ENCODE data around the gene TRIM2.
A peak's percentile ranks its signal among the peaks of the same experiment; 100 is the strongest.

TRIM2 gene

GRCh38 chr4:153252122-153252521 is 47.9 kb downstream of the TRIM2 start:
- no peak overlapping the region for H3K4me3 ChIP-seq (replicated peaks in 1 of 2; ENCODE audit: low read depth in 2 of 2, low read length in 2 of 2)
- DNase-seq (ENCODE audit: low read depth in 2 of 2) = no peak
- TF ChIP-seq, protein P1, sequence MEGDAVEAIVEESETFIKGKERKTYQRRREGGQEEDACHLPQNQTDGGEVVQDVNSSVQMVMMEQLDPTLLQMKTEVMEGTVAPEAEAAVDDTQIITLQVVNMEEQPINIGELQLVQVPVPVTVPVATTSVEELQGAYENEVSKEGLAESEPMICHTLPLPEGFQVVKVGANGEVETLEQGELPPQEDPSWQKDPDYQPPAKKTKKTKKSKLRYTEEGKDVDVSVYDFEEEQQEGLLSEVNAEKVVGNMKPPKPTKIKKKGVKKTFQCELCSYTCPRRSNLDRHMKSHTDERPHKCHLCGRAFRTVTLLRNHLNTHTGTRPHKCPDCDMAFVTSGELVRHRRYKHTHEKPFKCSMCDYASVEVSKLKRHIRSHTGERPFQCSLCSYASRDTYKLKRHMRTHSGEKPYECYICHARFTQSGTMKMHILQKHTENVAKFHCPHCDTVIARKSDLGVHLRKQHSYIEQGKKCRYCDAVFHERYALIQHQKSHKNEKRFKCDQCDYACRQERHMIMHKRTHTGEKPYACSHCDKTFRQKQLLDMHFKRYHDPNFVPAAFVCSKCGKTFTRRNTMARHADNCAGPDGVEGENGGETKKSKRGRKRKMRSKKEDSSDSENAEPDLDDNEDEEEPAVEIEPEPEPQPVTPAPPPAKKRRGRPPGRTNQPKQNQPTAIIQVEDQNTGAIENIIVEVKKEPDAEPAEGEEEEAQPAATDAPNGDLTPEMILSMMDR (IDR thresholded peaks at IDR 0.05; ENCODE audit: low read depth, low read length) = no peak

DNA sequence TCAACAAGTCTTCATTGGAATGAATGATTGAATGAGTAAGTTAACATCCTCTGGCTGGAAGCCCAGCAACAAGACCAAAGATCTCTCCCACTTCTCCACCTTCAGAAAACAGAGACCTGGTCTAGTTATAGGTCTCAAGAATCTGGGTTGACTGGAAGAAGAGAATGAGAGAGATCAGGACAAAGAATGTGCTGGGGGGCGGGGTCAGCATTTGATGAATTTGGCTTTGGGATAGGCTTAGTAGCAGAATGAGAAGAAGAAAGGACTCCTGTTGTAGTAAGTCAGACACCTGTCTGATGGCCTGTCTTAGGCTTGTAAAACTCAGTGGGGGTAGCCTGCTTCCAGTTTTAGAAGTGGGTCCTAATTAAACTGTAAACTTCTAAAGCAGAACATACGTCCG is 51.0 kb downstream of the TRIM2 start:
- TF ChIP-seq, protein P1 (IDR thresholded peaks at IDR 0.05; ENCODE audit: low read depth, low read length) = no peak
- DNase-seq (ENCODE audit: low read depth in 2 of 2) = no peak
- no peak overlapping the region for H3K4me3 ChIP-seq (replicated peaks in 1 of 2; ENCODE audit: low read depth in 2 of 2, low read length in 2 of 2)

- peak; percentile 55 to 59 for DNase-seq (ENCODE audit: low read depth in 2 of 2)
- no peak overlapping the region for H3K4me3 ChIP-seq (replicated peaks in 1 of 2; ENCODE audit: low read depth in 2 of 2, low read length in 2 of 2)
- TF ChIP-seq, protein P1 (IDR thresholded peaks at IDR 0.05; ENCODE audit: low read depth, low read length) = no peak
Measured at GRCh38 chr4:153257151-153257620, 52.9 kb downstream of the TRIM2 start.

- H3K4me3 ChIP-seq (replicated peaks in 1 of 2; ENCODE audit: low read depth in 2 of 2, low read length in 2 of 2) = no peak overlapping the region
- TF ChIP-seq, protein P1 (IDR thresholded peaks at IDR 0.05; ENCODE audit: low read depth, low read length) = no peak
- no peak for DNase-seq (ENCODE audit: low read depth in 2 of 2)
Measured at GRCh38 chr4:153257991-153258390, 53.7 kb downstream of the TRIM2 start.

GRCh38 chr4:153258750-153259149 is 54.5 kb downstream of the TRIM2 start:
- H3K4me3 ChIP-seq (replicated peaks in 1 of 2; ENCODE audit: low read depth in 2 of 2, low read length in 2 of 2) = no peak overlapping the region
- no peak for DNase-seq (ENCODE audit: low read depth in 2 of 2)
- TF ChIP-seq, protein P1 (IDR thresholded peaks at IDR 0.05; ENCODE audit: low read depth, low read length) = no peak

DNA sequence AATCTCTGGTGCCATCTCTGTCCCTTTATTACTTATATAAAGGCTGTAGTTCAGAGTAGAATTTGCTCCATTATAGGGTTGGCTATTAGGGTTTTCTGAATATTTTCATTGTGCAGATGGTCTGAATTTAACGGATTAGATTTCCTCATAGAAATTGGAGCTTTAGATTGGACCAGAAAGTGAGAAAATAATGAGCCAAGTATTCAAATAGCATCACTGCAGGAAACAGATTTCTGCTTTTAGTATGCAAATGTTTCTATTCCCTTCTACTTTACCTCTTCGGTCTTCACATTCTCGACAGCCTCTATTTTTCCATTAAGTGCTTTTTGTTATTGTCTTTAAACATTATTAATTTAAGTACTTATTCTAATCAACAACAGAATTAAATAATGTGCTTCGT is 55.4 kb downstream of the TRIM2 start:
- no peak for DNase-seq (ENCODE audit: low read depth in 2 of 2)
- H3K4me3 ChIP-seq (replicated peaks in 1 of 2; ENCODE audit: low read depth in 2 of 2, low read length in 2 of 2) = no peak overlapping the region
- TF ChIP-seq, protein P1 (IDR thresholded peaks at IDR 0.05; ENCODE audit: low read depth, low read length) = no peak

DNA sequence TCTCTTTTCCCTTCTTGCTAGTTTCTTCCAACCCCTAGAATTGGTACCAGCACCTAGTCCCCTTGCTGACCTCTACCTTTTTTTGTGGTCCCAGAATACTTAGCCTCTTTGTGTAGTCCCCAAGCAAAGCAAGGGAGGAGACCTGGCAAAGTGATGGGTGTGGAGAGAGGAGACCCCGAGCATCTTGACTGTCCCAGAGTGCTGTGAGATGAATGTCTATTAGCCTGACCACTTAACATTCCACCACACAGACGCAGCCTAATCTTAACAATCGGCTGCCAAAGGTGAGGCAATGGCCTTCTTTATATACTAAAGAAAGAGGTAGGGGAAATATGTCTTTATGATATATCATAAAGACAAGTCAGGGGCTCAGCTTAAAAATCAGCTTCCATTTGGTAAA is 55.9 kb downstream of the TRIM2 start:
- H3K4me3 ChIP-seq (replicated peaks in 1 of 2; ENCODE audit: low read depth in 2 of 2, low read length in 2 of 2) = no peak overlapping the region
- DNase-seq (ENCODE audit: low read depth in 2 of 2) = no peak
- TF ChIP-seq, protein P1 (IDR thresholded peaks at IDR 0.05; ENCODE audit: low read depth, low read length) = no peak

Measured in cardiac fibroblast (primary cell).